A549 (cell line): ENCODE measurements around the gene NGEF.

Experiments
- RAD21 ChIP-seq, 2 experiments: fragments of >200 bp in 1 of 2; sonication (Bioruptor Twin) in 1 of 2; formaldehyde crosslinking in 1 of 2; IDR thresholded peaks in 1 of 2; conservative IDR thresholded peaks in 1 of 2; 2 replicates in 1 of 2; 3 replicates in 1 of 2; pipeline ENCODE4 v1.6.1; 2012 to 2018; ENCODE audit warnings: inconsistent platforms in 1 of 2
- REST ChIP-seq: fragments of 200-600 bp; sonication (generic); IDR thresholded peaks from 2 replicates; pipeline ENCODE4 v1.6.1; 2016; ENCODE audit warnings: antibody characterized with exemption, mild to moderate bottlenecking, moderate library complexity
- ZFP36 ChIP-seq: fragments of 450-650 bp; IDR thresholded peaks from 2 replicates; pipeline ENCODE4 v1.6.1; 2014; ENCODE audit warnings: borderline replicate concordance; ENCODE audit not compliant: partially characterized antibody

GRCh38 chr2:232846055-232846454, 167.0 kb downstream of the NGEF start:
- TF ChIP-seq REST = no peak
- no peak for TF ChIP-seq ZFP36
- TF ChIP-seq RAD21 (conservative IDR thresholded peaks at IDR 0.05 in 1 of 2, IDR thresholded peaks at IDR 0.05 in 1 of 2) = no peak
